ENCODE results near the gene DOP1B.
"Not testable (repeated sequence)": the region's sequence is repeated elsewhere in the genome, so short reads cannot be mapped to it uniquely, and the experiment has no call there.

The DOP1B gene

GRCh38 chr21:36171741-36172331 is 15.2 kb downstream of the DOP1B start:
- DNase-seq (ENCODE audit: low read depth in 3 of 3, low spot score in 1 of 3) = no peak

GRCh38 chr21:36174780-36175179 is 18.2 kb downstream of the DOP1B start:
- no peak for DNase-seq (ENCODE audit: low read depth in 3 of 3, low spot score in 1 of 3)

GRCh38 chr21:36175771-36176565 is 19.3 kb downstream of the DOP1B start:
- DNase-seq (ENCODE audit: low read depth in 3 of 3, low spot score in 1 of 3) = no peak

GRCh38 chr21:36178349-36178748 is 21.7 kb downstream of the DOP1B start:
- DNase-seq (ENCODE audit: low read depth in 3 of 3, low spot score in 1 of 3) = no peak

GRCh38 chr21:36179145-36179544 is 22.5 kb downstream of the DOP1B start:
- no peak for DNase-seq (ENCODE audit: low read depth in 3 of 3, low spot score in 1 of 3)

GRCh38 chr21:36180963-36181362 is 24.3 kb downstream of the DOP1B start:
- no peak for DNase-seq (ENCODE audit: low read depth in 3 of 3, low spot score in 1 of 3)

- no peak for DNase-seq (ENCODE audit: low read depth in 3 of 3, low spot score in 1 of 3)
These were observed 26.6 kb downstream of the DOP1B start for GRCh38 chr21:36183144-36183795.

- no peak for DNase-seq (ENCODE audit: low read depth in 3 of 3, low spot score in 1 of 3)
These were observed 27.9 kb downstream of the DOP1B start for GRCh38 chr21:36184545-36184944.

- DNase-seq (ENCODE audit: low read depth in 3 of 3, low spot score in 1 of 3) = no peak
These were observed 28.9 kb downstream of the DOP1B start for GRCh38 chr21:36185523-36185922.

GRCh38 chr21:36186081-36186480 is 29.5 kb downstream of the DOP1B start:
- no peak for DNase-seq (ENCODE audit: low read depth in 3 of 3, low spot score in 1 of 3)

- DNase-seq (ENCODE audit: low read depth in 3 of 3, low spot score in 1 of 3) = no peak
These were observed 30.1 kb downstream of the DOP1B start for GRCh38 chr21:36186506-36187399.

GRCh38 chr21:36188081-36188681 is 31.6 kb downstream of the DOP1B start:
- DNase-seq (ENCODE audit: low read depth in 3 of 3, low spot score in 1 of 3) = no peak

GRCh38 chr21:36188937-36189336 is 32.3 kb downstream of the DOP1B start:
- DNase-seq (ENCODE audit: low read depth in 3 of 3, low spot score in 1 of 3) = no peak

GRCh38 chr21:36190736-36191135 is 34.1 kb downstream of the DOP1B start:
- DNase-seq (ENCODE audit: low read depth in 3 of 3, low spot score in 1 of 3) = no peak

GRCh38 chr21:36193200-36193599 is 36.6 kb downstream of the DOP1B start:
- no peak for DNase-seq (ENCODE audit: low read depth in 3 of 3, low spot score in 1 of 3)

- no peak for DNase-seq (ENCODE audit: low read depth in 3 of 3, low spot score in 1 of 3)
These were observed 37.4 kb downstream of the DOP1B start for GRCh38 chr21:36194024-36194423.

GRCh38 chr21:36195613-36196012 is 39.0 kb downstream of the DOP1B start:
- no peak for DNase-seq (ENCODE audit: low read depth in 3 of 3, low spot score in 1 of 3)

- DNase-seq (ENCODE audit: low read depth in 3 of 3, low spot score in 1 of 3) = no peak
These were observed 42.4 kb downstream of the DOP1B start for GRCh38 chr21:36199021-36199420.

GRCh38 chr21:36199575-36199974 is 43.0 kb downstream of the DOP1B start:
- DNase-seq (ENCODE audit: low read depth in 3 of 3, low spot score in 1 of 3) = not testable (repeated sequence)

GRCh38 chr21:36200081-36200561 is 43.5 kb downstream of the DOP1B start:
- DNase-seq (ENCODE audit: low read depth in 3 of 3, low spot score in 1 of 3) = no peak
